Stimulated activated CD4-positive, alpha-beta T cell treated with anti-CD3 and anti-CD28 coated beads, TNF-alpha, amount 100 ng/mL, for 48 hours (primary cell): ENCODE data around the gene DNALI1.
"Not testable (repeated sequence)": the region's sequence is repeated elsewhere in the genome, so short reads cannot be mapped to it uniquely, and the experiment has no call there.

Experiments used
- DNase-seq, 3 donors: peaks; one replicate each; pipeline ENCODE4 v3.0.0-alpha.2; 2020; ENCODE audit warnings: low read depth in 3 of 3

DNALI1 gene

DNA sequence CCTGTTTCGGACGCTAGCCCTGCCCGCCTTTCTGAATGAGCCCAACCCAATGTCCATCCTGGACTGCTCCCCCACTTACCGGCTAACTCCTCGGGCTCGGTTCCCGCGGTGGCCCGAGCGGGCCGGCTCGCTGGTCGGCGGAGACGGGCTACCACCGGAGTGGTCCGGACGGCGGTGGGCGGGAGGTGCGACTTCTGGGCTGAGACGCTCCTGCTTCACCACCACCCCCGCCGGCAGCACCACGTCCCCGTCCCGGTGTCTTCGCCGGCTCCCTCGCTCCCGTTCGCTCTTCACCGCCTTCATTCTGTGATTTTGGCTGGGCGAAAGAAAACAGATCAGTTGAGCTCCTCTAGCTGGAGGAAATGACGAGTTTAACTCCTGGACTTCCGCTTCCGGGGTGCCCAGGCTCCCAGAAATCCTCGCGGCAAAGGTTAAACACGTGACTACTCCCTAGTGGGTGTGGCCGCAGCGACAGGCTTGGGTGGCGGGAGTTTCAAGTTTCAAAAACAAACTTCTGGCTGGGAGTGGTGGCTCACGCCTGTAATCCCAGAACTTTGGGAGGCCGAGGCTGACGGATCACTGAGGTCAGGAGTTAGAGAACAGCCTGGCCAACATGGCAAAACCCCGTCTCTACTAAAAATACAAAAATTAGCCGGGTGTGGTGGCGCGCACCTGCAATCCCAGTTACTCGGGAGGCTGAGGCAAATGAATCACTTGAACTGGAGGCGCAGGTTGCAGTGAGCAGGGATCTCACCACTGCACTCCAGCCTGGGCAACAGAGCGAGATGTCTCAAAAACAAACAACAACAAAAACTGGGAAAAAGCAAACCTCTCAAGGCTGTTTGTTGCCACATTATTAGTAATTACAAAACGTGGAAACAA, 2.6 kb upstream of the DNALI1 start, which contains the start of gene SNIP1:
SNIP1 (minus strand) TSS at position 367 of the 882 bp plus-strand sequence; CDS start at position 303, 64 bp downstream.
- peak; percentile 79 to 87 (median 83) for DNase-seq

- DNase-seq, result no peak
These were observed 662 bp downstream of the DNALI1 start for GRCh38 chr1:37557402-37557801.

DNA sequence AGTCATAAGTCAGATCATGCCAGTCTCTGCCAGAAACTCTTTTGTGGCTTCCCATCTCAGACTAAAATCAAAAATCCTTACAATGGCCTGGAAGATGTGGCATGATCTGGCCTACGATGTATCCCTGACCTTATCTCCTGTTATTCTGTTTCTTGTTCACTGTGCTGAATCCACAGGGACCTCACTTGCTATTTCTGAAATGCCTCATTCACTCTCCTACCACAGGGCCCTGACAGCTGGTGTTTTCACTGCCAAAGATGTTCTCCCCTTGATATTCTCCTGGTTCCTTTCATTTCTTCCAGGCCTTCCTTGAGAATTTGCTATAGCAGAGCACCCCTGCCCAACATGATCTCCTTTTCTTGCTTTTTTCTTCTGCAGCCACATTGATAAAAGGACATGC, 1.7 kb downstream of the DNALI1 start:
- DNase-seq, result no peak

DNA sequence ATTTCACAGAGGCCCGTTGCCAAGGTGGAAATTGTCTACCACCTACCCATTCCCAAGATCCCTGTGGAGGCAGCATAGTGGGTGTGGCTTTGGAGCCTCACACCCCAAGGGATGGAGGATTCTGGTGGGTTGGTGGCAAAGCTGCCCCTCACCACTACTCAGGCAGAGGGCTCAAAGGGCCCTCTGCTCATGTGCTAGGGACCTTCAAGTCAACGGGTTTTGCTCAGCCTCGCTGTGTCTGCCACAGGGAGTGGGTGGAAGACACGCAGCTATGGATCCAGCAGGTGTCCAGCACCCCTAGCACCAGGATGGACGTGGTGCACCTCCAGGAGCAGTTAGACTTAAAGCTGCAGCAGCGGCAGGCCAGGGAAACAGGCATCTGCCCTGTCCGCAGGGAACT, 2.3 kb downstream of the DNALI1 start:
- no peak for DNase-seq

DNA sequence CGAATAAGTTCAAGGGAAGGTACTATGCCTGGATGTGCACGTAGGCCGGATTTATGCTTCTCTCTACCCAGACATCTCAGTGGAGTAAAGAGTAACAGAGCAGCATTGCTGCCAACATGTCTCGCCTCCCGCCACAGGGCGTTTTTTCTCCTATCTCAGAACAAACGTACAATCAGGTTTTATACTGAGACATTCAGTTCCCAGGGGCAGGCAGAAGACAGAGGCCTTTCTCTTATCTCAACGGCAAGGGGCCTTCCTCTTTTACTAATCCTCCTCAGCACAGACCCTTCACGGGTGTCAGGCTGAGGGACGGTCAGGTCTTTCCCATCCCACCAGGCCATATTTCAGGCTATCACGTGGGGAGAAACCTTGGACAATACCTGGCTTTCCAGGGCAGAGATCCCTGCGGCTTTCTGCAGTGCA, 3.2 kb downstream of the DNALI1 start:
- not testable (repeated sequence) for DNase-seq

DNA sequence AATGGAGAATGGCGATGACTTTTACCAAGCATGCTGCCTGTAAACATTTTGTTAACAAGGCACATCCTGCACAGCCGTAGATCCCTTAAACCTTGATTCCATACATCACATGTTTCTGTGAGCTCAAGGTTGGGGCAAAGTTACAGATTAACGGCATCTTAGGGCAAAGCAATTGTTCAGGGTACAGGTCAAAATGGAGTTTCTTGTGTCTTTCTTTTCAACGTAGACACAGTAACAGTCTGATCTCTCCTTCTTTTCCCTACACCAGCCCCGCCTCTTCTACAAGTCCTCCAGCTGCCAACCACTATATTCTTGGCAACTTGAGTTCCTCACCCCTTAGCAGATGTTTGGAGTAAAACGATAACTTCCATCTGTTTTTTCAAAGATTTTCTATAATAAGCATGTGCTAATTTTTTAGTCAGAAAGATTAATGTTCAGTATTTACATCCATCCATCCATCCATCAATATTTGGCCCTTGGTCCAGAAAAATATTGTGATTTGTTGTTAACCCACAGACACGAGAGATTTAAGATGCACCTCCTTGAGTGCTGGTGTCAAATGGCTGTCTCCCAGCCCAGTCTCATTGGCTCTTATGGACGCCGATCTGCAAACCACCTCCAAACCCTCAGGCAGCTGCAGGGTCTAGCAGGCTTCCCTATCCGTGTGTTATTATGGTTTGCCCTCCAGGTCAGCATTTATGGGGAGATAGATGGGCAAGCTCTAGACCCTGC, 3.8 kb downstream of the DNALI1 start:
- no peak for DNase-seq

- peak in 1 of 3 donors; percentile 31 for DNase-seq
These were observed 4.7 kb downstream of the DNALI1 start for GRCh38 chr1:37561133-37562132.

- DNase-seq, result no peak
These were observed 6.2 kb downstream of the DNALI1 start for GRCh38 chr1:37562984-37563383.

DNA sequence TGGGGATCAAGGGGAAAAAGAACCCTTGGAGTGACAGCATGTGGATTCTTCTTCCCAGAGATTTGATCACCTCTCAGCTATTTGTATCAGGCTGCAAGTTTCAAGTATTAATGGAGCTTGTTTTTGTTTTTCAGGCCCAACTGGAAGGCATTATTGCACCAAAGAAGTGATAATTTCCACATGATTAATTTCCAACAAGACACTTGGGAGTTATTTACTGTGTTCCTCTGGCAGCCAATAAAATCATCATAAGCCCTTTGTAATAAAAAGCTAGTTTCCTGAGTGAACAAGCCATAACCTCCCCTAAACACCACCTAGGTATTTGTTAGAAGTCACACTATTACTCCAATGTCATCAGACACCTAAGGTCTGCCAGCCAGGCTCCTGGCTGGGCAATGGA, 8.2 kb downstream of the DNALI1 start:
- DNase-seq, result no peak

DNA sequence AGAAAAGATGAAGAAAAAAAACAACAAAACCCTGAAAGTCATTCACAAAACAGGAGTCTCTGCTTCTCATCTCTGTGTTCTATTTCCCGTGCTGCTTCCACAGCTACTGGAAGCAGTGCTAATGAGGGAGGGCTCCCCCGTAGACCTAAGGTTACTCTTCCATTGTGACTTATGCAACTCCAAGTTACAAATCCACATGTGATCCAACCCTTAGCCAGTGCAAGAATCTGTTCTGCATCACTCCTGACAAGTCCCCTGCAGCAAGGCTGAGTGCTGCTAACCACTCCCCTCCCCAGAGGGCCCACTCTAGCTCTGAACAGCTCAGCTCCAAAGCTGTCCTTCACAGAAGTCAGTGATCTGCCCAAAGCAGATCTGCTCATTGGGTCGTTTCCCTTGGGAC, 10.3 kb downstream of the DNALI1 start:
- DNase-seq, result no peak

- DNase-seq, result no peak
These were observed 14.0 kb downstream of the DNALI1 start for GRCh38 chr1:37570528-37571334.

- no peak for DNase-seq
These were observed 18.2 kb downstream of the DNALI1 start for GRCh38 chr1:37574834-37575480.

DNA sequence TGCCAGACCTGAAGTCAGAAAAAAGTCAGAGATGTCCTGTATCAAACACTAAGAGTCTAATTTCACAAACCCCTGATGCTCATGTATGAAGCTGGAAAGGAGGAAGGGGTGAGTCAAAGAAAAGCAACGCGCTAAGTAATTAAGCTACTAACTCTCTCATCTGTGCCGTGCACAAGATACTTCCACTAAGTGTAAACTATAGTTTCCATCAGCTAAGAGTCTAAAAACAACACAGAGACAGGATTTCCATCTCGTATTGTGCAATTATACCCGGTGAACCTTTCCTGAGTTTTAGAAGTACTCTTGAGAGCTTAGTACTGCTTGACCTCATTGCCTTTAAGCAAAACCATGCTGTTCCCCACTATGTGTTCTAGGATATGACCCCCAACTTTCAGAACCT, 19.0 kb downstream of the DNALI1 start:
- DNase-seq, result no peak

DNA sequence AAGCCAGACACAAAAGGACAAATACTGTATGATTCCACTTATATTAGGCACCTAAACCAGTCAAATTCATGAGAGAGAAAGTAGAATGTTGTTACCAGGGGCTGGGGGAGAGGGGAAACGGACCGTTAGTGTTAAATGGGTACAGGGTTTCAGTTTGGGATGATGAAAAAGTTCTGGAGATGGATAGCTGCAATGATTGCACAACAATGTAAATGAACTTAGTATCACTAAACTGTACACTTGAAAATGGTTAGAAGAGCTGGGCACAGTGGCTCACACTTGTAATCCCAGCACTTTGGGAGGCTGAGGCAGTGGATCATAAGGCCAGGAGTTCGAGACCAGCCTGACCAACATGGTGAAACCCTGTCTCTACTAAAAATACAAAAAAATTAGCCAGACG, 27.8 kb downstream of the DNALI1 start:
- not testable (repeated sequence) for DNase-seq

DNA sequence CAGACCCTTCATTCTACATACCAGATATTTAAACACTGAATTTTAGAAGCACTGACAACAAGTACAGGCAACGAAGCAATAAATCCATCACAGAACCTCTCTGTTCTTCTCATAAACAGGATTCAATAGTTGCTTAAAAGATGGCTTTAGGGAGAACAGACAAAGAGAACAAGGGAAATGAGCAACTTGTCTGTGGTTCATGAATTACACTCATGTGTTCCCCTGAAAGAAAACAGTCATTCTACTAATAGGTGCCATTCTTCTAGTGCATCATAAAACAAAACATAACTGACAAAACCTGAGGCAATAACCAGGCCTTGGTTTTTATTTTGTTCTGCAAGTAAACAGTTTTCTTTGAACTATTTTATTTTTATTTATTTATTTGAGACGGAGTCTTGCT, 32.2 kb downstream of the DNALI1 start:
- no peak for DNase-seq

- no peak for DNase-seq
These were observed 37.0 kb downstream of the DNALI1 start for GRCh38 chr1:37593726-37594125.

DNA sequence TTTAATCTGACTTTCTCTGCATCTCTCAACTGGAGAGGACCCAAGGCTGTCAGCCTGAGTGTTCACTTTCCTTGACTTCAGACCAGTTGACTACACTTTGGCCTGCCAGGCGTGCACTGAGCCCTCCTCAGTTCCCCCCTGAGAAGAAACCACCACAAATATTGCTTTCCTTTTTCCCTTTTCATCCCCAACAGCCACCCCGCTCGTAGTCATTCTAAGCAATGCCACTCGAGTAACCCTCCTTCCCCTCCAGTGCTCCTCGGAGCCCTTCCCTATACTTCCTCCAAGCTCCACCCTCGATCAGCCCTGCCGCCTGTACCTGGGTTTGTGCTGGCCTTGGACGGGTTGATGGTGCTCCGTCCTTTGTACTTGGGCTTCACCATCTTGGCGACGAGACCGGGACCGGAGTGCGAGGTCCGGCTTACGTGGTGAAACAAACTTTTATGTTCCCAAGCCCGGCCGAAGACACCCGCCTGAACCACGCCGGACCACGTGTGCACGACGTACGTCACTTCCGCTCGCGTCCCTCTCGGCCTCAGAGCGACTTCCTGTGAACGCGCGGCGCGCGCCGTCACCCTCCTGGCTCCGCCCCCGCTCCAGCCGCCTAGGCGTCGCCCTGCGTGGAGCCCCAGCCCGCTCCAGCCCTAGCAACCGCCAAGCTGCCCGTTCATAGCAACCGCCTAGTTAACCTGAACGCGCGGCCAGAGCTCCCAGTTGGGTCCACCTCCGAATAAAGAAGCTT, 38.9 kb downstream of the DNALI1 start, which contains the start of gene GNL2:
GNL2 (minus strand) TSS at position 498 of the 742 bp plus-strand sequence; CDS start at position 383, 115 bp downstream.
- DNase-seq, result peak; percentile 93 to 96 (median 94)

GRCh38 chr1:37596182-37596667, 39.5 kb downstream of the DNALI1 start:
- no peak for DNase-seq

DNA sequence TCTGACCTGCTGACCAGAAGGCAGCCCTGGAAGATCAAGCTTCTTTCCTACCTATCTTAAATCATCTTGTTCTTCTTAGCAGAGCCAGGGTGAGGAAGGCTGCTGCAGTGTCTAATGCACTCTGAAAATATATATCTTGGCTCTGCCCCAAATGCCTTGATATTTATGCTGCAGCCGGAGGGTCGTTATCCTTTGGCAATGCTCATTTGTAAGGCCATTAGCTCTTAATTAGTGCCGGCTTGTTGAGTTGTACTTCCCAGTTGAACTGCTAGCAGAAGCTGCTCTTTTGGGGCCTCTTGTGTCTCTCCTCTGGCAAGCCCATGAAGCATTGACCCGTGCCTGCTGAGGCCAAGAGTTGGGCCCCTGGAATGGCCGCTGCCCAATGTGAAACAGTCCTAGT, 43.2 kb downstream of the DNALI1 start:
- DNase-seq, result no peak
